ENCODE results near the gene OPRM1. TPM values are rescaled to one million over a fixed set of nuclear protein-coding genes. Genes with fewer than 3 reads are reported as not detected.

OPRM1 gene
- total and polyA plus RNA-seq, 2 donors (not counting 1 experiment from before 2014, with no cell fraction given) = not detected

DNA sequence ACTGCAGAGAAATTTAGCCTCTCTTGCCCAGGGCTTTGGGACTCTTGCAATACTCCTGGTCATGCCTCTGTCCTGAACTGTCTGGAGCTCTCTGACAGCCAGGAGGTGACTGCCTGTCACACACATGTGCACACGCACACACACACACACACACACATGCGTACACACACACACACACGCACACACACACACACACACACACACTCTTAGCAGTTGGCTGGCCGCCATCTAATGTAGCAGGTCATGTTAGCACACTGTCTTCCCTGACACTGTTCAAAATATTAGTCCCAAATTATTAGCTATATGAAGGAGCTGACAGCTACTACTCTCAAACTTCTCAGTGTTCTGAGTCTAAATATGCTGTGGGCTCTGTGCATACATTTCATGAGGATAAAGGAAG, 256.7 kb downstream of the OPRM1 start:
- H3K4me3 ChIP-seq (ENCODE audit: control extremely low read depth in 1 of 5, extremely low read depth in 1 of 5, insufficient read depth in 1 of 5, low read depth in 2 of 5, low read length in 4 of 5) = no peak overlapping the region
- no peak overlapping the region for H3K4me3 Mint-ChIP-seq
- no peaks in the 10 kb centered on the region for H3K4me1 Mint-ChIP-seq
- H4K20me1 ChIP-seq (ENCODE audit: control insufficient read depth, insufficient read depth, low read length, poor library complexity, severe bottlenecking) = no peaks in the 10 kb centered on the region
- DNase-seq (no peak), ATAC-seq (ENCODE audit: low read depth) (no peak)
- TF ChIP-seq, protein P1, sequence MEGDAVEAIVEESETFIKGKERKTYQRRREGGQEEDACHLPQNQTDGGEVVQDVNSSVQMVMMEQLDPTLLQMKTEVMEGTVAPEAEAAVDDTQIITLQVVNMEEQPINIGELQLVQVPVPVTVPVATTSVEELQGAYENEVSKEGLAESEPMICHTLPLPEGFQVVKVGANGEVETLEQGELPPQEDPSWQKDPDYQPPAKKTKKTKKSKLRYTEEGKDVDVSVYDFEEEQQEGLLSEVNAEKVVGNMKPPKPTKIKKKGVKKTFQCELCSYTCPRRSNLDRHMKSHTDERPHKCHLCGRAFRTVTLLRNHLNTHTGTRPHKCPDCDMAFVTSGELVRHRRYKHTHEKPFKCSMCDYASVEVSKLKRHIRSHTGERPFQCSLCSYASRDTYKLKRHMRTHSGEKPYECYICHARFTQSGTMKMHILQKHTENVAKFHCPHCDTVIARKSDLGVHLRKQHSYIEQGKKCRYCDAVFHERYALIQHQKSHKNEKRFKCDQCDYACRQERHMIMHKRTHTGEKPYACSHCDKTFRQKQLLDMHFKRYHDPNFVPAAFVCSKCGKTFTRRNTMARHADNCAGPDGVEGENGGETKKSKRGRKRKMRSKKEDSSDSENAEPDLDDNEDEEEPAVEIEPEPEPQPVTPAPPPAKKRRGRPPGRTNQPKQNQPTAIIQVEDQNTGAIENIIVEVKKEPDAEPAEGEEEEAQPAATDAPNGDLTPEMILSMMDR (IDR thresholded peaks at IDR 0.05) = no peak
- no peak for TF ChIP-seq EZH2 (IDR thresholded peaks at IDR 0.05; ENCODE audit: borderline replicate concordance, insufficient read depth, low read depth, low read length, poor library complexity, severe bottlenecking)
- H3K36me3 ChIP-seq (replicated peaks in 1 of 2; ENCODE audit: control extremely low read depth in 1 of 2, control insufficient read depth in 1 of 2, extremely low read depth in 1 of 2, insufficient read depth in 2 of 2, low read length in 1 of 2) = no peaks in the 10 kb centered on the region
- H3K27me3 ChIP-seq (replicated peaks in 1 of 4; ENCODE audit: control extremely low read depth in 1 of 4, control insufficient read depth in 3 of 4, insufficient read depth in 4 of 4, low read length in 3 of 4) = peaks cover 0 to 4% (median 0%) of the 10 kb centered on the region in 4 experiments
- POLR2A ChIA-PET = no interaction called here
- no peak overlapping the region for H3K4me2 ChIP-seq (replicated peaks; ENCODE audit: low read depth, low read length, poor library complexity, severe bottlenecking)
- intact Hi-C loops (cut with micrococcal nuclease) = no loop called here
- CTCF ChIA-PET = no interaction called here
- no peaks in the 10 kb centered on the region for H3K4me1 ChIP-seq (ENCODE audit: control insufficient read depth in 2 of 2, insufficient read depth in 2 of 2, low read length in 2 of 2)
- peaks cover 3% of the 10 kb centered on the region for H3K27me3 Mint-ChIP-seq
- H3K9me3 ChIP-seq (ENCODE audit: control extremely low read depth in 1 of 3, control insufficient read depth in 2 of 3, insufficient read depth in 1 of 3, low read length in 2 of 3) = peaks cover 0 to 3% (median 0%) of the 10 kb centered on the region in 3 donors
- H3K9ac ChIP-seq (ENCODE audit: low read length) = no peak overlapping the region
- no peak overlapping the region for H2AFZ ChIP-seq (ENCODE audit: insufficient read depth, low read depth, low read length, poor library complexity, severe bottlenecking)
- H3K9me3 Mint-ChIP-seq (ENCODE audit: insufficient read depth) = no peaks in the 10 kb centered on the region
- WGBS (ENCODE audit: insufficient coverage) = 71% methylated on average over 3 of the region's 4 CpGs
- H3K27ac ChIP-seq (ENCODE audit: low read length in 2 of 2) = no peak overlapping the region
- H3K27ac Mint-ChIP-seq = no peak overlapping the region
- no peaks in the 10 kb centered on the region for H3K79me2 ChIP-seq (ENCODE audit: control insufficient read depth, insufficient read depth, low read length)
